HL-60/S4 treated with phorbol 12-myristate 13-acetate at 8.2 ng/mL for 4 days and 3 days (cell line): ENCODE measurements around the gene GNG14.
"Not testable (repeated sequence)": the region's sequence is repeated elsewhere in the genome, so short reads cannot be mapped to it uniquely, and the experiment has no call there.

Experiments
- in situ Hi-C: fragments of 300-500 bp; cut with MboI; formaldehyde crosslinking; loops from 2 replicates; pipeline ENCODE4 v1.15.0; 2022; ENCODE audit warnings: low sequenced_read_pairs

Gene GNG14

DNA sequence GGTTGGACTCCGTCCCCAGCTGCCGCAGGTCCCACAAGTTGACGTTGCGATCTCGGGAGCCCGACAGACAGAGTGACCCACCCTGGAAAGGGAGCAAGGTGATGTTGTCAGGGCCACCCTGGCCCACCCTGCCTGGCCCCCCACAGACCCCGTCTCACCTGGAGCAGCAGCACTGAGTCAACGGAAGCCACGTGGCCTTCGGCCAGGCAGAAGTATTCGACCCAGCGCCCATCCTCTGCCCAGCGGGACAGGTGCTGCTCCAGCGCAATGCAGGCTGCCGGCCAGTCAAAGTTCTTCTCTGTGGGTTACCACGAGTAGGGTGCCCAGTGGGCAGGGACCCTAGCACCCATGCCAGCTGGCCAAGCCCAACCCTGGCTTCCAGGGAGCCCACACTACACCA is 6.8 kb downstream of the GNG14 start:
- in situ Hi-C loops: no loop called here

DNA sequence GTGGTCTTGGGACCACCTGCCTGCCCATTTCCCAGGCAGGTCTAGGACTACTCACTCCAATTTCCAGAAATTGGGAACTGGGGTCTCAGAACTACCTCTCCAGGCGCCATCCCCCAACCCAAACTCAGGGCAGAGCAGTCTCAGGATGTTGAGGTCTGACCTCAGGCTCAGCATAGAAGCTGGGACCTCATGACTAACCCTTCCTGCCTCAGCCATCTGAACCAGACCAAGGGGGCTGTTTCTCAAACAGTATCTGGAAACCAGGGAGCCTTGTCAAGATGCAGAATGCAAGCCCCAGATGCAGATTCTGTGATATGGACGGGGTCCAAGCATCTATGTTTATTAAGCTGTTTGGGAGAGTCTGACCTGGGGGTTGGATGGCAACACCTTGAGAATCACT is 7.3 kb downstream of the GNG14 start:
- in situ Hi-C loops: no loop called here

DNA sequence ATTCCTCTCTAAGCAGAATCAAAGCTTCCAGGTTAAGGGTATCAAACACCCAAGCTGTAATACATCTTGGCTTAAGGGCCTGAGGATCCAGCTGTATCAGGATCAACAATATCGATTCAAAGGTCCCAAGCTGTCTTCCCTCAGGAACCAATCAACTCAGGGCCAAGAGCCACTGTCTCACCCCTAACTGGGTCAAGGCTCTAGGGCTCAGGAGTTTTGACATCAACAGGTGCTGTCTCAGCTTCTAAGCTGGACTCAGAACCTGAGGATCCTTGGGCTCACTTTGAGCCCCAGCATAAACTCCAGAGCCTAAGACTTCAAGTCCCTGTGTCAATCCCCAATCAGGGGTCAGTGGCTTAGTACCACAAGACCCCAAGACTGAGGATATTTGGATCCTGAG is 7.7 kb downstream of the GNG14 start:
- in situ Hi-C loops: no loop called here

DNA sequence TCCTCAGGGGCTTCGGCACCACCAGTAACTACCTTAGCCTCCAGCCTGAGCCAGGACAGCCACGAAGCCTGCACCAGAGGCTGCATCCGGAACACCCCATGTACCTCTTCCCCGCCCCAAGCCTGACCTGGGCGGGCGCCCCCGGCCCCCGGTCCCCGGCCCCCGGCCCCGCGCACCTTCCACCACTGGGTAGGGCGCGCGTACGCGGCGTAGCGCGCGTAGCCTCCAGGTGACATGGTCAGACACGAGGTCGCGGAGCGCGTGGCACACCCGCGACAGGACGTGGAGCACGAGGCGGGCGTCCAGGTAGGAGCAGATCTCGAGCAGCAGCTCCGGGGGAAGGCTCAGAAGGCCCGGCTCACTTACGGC is 8.2 kb downstream of the GNG14 start:
- in situ Hi-C loops: no loop called here

DNA sequence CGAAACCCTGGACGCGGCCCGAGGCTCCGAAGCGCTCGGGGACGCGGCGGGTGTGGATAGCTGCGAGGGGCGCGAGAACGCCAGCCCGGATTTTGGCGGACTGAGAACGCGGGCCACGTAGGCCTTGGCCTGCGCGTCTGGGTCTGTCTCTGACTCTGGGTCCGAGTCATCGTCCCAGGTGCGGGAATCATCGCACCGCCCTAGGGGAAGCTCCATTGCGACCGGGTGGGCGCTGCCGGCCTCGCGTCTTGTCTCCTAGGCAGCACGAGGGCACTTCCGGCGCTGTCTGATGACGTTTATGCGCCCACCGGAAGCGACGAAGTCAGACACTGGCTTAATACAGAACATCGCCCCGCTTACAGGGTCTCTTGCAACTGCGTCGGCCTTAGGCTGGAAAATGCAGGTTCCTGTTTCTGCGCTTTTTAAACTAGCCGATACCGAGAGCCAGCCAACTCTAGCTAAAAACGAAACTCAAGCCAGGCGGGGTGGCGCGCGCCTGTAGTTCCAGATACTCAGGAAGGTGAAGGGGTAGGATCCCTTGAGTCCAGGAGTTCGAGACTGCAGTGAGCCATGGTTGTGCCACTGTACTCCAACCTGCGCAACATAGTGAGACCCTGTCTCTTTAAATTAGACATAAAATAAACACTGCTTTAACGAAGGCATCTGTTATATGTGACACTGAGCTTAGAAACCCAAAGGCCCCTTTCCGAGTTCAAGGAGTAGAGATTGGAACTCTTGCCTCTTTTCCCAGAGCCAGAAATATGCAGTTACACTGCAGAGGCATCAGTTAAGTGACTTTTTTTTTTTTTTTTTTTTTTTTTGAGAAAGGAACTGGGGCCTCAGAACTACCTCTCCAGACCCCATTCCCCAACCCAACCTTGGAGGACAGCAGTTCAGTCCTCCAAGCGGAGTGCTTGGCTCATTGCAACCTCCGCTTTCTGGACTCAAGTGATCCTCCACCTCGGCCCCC is 8.9 kb downstream of the GNG14 start, which contains the start of gene FBXW9:
FBXW9 (minus strand) TSS at position 266 of the 970 bp plus-strand sequence; CDS start at position 216, 50 bp downstream.
- in situ Hi-C loops: no loop called here

DNA sequence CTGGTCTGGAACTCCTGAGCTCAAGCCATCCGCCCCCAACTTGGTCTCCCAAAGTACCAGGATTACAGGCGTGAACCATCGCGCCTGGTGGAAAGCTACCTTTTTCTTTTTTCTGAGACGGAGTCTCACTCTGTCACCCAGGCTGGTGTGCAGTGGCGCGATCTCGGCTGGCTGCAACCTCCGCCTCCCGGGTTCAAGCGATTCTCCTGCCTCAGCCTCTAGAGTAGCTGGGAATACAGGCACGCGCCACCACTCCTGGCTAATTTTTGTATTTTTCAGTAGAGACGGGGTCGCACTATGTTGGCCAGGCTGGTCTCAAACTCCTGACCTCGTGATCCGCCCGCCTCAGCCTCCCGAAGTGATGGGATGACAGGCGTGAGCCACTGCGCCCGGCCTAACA is 9.6 kb downstream of the GNG14 start:
- in situ Hi-C loops: not testable (repeated sequence)

DNA sequence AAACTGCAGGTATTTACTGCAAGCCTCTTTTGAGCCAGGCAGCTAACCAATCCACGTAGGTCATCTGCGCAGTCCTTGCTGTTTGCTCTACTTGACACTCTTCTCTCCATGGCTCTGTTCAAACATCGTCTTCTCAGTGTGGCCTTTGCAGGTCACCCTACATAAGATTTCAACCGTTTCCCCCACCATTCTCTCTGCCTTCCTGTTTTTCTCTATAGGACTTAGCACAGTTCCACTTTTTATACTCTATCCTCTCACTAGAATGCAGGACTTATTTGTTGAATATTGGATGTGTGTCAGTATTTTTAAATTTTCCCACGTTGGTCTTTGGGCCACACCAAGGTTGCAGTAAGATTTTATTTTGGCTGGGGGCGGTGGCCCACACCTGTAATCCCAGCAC is 10.3 kb downstream of the GNG14 start:
- in situ Hi-C loops: no loop called here

DNA sequence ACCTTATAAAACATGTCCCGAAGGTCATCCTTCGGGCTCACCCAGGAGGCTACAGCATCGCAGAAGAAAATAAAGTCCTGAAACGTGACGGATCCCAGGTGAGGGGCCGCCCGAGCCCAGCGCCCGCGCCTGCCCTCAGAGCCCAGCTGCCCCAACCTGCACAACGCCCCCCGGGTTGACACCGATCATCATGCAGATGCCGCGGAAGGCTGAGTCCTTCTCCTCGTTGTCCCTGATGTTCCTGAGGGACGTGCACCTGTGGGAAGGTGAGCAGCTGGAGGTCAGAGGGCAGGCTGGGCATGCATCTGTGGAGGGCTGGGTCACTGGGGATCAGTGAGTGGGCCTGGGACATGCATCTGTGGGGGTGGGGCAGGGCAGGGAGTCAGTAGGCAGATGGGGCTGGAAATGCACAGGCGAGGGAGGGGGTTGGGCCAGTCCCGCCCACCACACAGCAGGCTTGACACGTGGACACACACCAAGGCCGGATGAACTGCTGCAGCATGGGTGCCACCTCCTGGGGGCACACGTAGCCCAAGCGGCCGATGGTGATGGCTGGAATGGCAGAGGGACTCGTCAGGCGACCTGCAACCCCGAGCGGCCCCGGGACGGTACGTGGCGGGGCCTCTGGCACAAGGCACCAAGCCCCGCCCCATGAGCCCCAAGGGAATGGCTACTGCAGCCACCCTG is 13.9 kb downstream of the GNG14 start:
- in situ Hi-C loops: no loop called here

DNA sequence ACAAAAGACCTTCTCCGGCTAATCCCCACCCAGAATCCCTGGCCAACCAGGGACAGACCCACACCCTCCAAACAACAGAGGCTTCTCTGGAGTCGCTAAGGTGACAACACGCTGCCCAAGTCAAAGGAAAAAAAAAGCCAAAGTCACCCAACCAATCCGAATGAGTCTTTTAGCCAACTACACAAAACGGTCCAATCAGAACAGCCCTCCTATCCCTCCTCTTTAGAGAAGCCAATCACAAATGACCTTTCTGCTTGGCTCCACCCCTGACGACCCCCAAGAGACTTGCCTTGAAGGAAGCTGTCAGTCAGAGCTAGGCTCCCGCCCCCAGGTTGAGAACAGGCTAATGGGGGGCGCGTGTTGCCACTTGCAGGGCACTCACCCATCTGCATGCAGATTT is 15.2 kb downstream of the GNG14 start:
- in situ Hi-C loops: no loop called here

DNA sequence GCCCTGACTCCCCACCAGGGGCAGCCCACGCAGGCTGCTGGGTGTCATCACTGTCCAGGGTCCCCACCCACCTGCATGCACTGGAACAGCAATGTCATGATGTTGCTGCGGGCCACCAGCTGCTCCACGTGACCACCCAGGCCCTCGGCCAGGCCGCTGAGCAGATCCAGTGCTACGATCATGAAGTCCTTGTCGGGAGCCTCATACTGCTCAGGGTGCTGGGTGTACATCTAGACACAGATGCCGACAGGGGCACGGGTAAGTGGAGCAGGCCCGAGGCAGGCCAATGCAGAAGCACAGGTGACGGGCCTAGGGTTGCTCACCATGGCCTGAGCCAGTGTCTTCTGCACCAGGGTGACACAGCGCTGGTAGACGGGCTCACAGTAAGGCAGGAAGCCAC is 17.4 kb downstream of the GNG14 start:
- in situ Hi-C loops: no loop called here

DNA sequence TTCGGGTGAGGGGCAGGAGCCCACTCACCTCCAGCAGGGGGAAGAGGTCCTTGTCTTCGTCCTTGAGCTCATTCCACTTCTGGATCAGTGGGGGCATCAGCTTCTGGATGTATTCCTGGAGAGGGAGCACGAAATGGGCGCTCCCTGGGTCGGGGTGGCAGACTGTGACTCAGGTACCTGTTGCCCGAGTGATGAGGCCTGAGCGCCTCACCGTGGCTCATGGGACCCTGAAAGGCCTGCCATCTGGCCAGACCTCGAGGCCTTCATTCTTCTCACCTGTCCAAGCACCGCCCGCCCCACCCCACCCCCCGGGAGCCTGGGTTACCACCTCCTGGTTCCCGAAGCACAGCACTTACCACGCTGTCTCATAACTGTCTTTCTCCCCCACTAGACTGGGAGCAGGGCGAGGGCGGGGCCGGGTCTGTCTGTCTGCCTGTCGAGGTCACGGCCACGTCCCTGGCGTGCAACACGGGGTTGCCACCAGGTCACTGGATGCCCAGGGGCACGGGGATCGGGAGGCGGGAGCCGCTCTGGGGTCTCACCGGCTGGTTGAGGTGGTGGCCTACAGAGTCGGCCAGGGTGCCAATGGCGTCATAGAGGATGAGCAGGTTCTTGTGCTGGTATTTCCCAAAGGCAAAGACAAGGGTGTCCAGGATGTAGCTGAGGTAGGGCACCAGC is 18.0 kb downstream of the GNG14 start:
- in situ Hi-C loops: no loop called here

DNA sequence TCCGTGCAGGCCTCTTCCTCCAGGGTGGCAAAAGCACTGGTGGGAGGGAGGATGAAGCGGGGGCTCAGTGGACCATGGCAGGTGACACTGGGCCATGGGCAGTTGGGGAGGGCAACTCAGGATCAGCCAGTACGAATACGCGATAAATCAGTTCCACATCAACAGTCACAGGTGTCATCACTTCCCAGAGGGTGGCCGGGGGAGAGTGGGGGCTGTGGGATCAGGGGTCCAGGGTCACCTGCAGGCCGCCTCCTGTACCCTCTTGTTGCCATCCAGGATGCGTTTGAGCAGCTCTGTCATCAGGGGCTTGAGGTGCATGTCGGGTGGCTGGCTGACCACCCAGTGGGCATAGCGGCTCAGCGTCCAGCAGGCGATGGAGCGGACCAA is 18.5 kb downstream of the GNG14 start:
- in situ Hi-C loops: no loop called here

DNA sequence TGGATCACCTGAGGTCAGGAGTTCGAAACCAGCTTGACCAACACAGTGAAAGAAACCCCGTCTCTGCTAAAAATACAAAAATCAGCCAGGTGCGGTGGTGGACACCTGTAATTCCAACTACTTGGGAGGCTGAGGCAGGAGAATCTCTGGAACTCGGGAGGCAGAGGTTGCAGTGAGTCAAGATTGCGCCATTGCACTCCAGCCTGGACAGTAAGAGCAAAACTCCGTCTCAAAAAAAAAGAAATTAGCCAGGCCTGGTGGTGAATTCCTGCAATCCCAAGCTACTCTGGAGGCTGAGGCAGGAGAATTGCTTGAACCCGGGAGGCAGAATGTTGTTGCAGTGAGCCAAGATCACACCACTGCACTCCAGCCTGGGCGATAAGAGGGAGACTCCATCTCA is 20.8 kb downstream of the GNG14 start:
- in situ Hi-C loops: no loop called here

DNA sequence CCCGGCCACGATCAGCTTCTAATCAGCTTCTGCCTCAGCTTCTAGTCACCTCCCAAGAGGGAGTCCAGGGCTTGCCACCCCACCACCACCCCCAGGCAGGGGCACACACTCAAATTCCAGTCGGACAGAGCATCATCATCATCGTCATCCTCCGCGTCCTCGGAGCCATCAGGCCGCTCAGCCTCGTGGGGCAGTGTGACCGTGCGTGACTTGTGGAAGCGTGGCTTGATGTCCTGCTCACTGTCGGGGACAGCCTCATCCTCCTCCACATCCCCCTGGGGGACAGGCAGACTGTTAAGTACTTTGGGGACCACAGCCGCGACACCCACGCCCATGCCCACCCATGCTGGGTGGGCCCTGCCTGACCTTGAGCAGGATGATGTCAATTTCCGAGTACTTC is 23.4 kb downstream of the GNG14 start:
- in situ Hi-C loops: no loop called here

DNA sequence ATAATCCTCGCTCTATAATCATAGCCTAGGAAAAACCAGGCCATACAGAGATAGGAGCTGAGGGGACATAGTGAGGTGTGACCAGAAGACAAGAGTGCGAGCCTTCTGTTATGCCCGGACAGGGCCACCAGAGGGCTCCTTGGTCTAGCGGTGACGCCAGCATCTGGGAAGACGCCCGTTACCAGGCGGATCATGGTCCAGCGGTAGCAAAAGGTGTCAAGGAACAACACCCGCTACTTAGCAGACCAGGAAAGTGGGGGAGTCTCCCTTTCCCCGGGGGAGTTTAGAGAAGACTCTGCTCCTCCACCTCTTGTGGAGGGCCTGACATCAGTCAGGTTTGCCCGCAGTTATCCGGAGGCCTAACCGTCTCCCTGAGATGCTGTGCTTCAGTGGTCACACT is 24.3 kb downstream of the GNG14 start:
- in situ Hi-C loops: not testable (repeated sequence)

DNA sequence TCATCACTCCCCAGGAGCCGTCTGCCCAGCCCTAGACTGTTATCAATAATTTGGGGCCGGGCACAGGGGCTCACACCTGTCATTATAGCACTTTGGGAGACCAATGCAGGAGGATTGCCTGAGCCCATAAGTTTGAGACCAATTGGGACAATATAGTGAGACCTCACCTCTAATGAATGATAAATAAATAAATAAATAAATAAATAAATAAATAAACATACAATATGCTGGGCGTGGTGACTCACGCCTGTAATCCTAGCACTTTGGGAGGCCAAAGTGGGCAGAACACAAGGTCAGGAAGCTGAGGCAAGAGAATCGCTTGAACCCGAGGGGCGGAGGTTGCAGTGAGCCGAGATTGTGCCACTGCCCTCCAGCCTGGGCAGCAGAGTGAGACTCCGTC is 25.5 kb downstream of the GNG14 start:
- in situ Hi-C loops: not testable (repeated sequence)

DNA sequence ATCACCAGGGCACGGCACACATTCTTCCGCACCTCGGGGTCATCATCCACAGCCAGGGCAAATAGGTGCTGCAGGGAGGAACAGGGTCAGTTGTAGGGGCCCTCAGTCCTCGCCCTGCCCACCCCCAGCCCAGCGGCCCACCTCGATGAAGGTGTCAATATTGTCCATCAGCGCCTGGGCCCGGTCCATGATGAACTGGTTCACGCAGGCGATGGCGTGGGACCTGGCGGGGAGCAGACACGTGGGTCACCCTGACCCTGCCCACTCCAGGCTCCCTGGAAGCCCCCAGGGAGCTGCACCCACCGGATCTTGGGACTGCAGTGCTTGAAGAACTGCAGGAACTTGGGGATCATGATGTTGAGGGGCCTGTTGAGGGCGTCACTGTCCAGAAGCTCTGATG is 27.3 kb downstream of the GNG14 start:
- in situ Hi-C loops: no loop called here

DNA sequence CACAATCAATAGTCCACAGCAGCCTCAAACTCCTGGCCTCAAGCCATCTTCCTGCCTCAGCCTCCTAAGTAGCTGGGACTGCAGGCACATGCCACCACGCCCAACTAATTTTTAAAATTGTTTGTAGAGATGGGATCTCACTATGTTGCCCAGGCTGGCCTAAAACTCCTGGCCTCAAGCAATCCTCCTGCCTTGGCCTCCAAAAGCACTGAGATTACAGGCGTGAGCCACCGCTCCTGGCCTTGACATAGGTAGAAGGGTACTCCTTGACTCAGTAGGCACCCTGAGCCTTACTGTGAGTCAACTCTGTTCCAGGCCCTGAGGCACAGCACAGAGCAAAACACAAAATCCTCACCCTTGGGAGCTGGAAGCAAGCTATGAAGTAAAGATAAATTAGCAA is 28.1 kb downstream of the GNG14 start:
- in situ Hi-C loops: no loop called here

DNA sequence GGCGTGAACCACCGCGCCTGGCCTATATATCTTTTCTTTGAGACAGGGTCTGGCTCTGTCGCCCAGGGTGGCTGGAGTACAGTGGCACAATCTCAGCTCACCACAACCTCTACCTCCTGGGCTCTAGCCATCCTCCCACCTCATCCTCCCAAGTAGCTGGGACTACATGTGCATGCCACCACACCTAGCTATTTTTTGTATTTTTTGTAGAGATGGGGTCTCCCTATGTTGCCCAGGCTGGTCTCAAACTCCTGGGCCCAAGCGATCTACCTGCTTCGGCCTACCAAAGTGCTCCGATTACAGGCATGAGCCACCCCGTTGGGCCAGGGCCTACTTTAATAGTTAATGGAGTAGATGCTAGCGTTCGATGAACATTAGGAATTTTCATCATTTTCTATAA is 32.5 kb downstream of the GNG14 start:
- in situ Hi-C loops: no loop called here

DNA sequence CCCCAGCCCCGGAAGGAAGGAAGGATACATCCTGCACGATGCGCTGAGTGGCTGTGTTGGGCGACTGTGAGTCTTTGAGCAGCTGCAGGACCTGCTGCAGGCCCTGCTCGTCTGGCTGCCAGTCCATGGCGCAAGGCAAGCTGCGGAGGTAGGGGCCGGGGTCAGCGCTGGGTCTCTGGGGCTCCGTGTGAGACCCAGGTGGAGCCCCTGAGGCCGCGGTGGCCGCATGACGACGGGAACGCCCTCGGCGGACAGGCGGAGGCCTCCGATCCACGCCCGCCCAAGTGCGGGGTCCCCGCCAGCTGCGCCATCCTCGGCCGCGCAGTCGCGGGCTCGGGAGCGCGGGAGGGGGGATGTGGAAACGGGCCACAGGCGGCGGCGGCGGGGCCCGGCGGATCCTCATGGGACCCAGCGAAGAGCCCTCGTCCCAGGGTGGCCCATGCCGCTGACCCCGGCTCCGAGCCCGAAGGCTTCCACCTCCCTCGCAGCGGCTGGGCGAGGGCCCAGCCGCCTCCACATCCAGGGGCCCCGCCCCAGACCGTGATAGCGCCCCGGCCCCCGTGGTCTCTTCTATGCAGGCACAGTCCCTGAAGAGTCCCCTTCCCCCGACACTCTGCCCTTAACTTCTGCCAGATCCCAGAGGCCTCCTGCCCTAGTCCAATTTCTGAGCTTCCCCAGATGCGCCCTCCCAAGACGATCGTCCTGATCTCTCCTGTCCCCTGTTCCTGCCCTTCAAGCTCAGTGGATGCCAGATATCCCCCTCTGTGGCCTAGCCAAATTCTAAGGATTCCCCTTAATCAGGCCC is 33.3 kb downstream of the GNG14 start:
- in situ Hi-C loops: no loop called here
